Peyer's patch (tissue), 4 donors: ENCODE results near the gene FAM174A.

Experiments
- POLR2A ChIP-seq, 2 donors: fragments of 450-650 bp; IDR thresholded peaks; one replicate each; pipeline ENCODE4 v1.5.1; 2017; ENCODE audit warnings: antibody characterized with exemption in 2 of 2, mild to moderate bottlenecking in 2 of 2, moderate library complexity in 2 of 2
- TF ChIP-seq, protein P1 (sequence below), 6 experiments: fragments of 450-650 bp in 4 of 6; fragments of 200-600 bp in 2 of 6; sonication (generic) in 1 of 6; IDR thresholded peaks; one replicate each; pipeline ENCODE4 v1.5.1; 2017 to 2019; ENCODE audit warnings: antibody characterized with exemption in 6 of 6, mild to moderate bottlenecking in 3 of 6, moderate library complexity in 1 of 6

GRCh38 chr5:100546001-100546400 lies 10.8 kb downstream of the FAM174A start:
- TF ChIP-seq, protein P1, sequence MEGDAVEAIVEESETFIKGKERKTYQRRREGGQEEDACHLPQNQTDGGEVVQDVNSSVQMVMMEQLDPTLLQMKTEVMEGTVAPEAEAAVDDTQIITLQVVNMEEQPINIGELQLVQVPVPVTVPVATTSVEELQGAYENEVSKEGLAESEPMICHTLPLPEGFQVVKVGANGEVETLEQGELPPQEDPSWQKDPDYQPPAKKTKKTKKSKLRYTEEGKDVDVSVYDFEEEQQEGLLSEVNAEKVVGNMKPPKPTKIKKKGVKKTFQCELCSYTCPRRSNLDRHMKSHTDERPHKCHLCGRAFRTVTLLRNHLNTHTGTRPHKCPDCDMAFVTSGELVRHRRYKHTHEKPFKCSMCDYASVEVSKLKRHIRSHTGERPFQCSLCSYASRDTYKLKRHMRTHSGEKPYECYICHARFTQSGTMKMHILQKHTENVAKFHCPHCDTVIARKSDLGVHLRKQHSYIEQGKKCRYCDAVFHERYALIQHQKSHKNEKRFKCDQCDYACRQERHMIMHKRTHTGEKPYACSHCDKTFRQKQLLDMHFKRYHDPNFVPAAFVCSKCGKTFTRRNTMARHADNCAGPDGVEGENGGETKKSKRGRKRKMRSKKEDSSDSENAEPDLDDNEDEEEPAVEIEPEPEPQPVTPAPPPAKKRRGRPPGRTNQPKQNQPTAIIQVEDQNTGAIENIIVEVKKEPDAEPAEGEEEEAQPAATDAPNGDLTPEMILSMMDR (IDR thresholded peaks at IDR 0.05) = no peak
- no peak for TF ChIP-seq POLR2A (IDR thresholded peaks at IDR 0.05)
